K562 (cell line): ENCODE data around the gene AKAP6. TPM values are rescaled to one million over a fixed set of nuclear protein-coding genes. Genes with fewer than 3 reads are reported as not detected.

Experiments used
- ATAC-seq: fragments of 200-7000 bp; cut with Tn5 transposase; 3 replicates; pipeline ENCODE4 v1.9.1; 2020; ENCODE audit warnings: moderate library complexity
- BruUV-seq: library from RNA; stranded (reverse); fragments of 400-500 nt; replicated peaks from 2 replicates; lab custom pipeline; 2021; lab: Mats Ljungman, UMichigan
- CTCF ChIA-PET: fragments of 300-600 bp; formaldehyde crosslinking; extraction: SDS; loops from one replicate; lab custom pipeline; 2021; ENCODE audit warnings: low intra/inter-chr PET ratio; lab: Yijun Ruan, JAX
- POLR2A ChIA-PET: fragments of 300-600, 350-650 bp; sonication (Branson Sonifier 250); formaldehyde crosslinking; extraction: SDS; loops from one replicate; lab custom pipeline; 2021; ENCODE audit warnings: antibody characterized with exemption, inconsistent platforms; lab: Yijun Ruan, JAX
- DNase-seq, 4 experiments: peaks; one replicate each; pipeline versions ENCODE4 v3.0.0 to v3.0.0-alpha.2; 2011 to 2018; ENCODE audit warnings: low spot score in 3 of 4, mixed read lengths in 3 of 4; ENCODE audit errors: extremely low read depth in 1 of 4
- FAIRE-seq: peaks from 2 replicates; lab custom pipeline; 2011; peaks lifted over from hg19 to GRCh38; lab: Jason Lieb, UNC
- H2AFZ ChIP-seq: 2 replicates; pipeline ENCODE4 v1.6.0; 2011; ENCODE audit warnings: low read depth, low read length, control low read depth, inconsistent platforms
- H3K27ac ChIP-seq: fragments of 200-600 bp; 3 replicates; pipeline ENCODE4 v1.8.0; 2011; ENCODE audit warnings: low read depth, mild to moderate bottlenecking, control low read depth, inconsistent platforms, low read length, moderate library complexity, mixed read lengths; ENCODE audit errors: extremely low read depth
- H3K27me3 ChIP-seq, 2 experiments: fragments of 300-600 bp in 1 of 2; 2 replicates in 1 of 2; 3 replicates in 1 of 2; pipeline versions ENCODE4 v1.6.0 to v1.8.0; 2011; ENCODE audit warnings: inconsistent platforms in 2 of 2, low read length in 2 of 2, mild to moderate bottlenecking in 1 of 2, mixed read lengths in 1 of 2, moderate library complexity in 1 of 2; ENCODE audit not compliant: control insufficient read depth in 2 of 2, insufficient read depth in 2 of 2
- H3K36me3 ChIP-seq: fragments of 300-600 bp; 3 replicates; pipeline ENCODE4 v1.8.0; 2011; ENCODE audit warnings: mild to moderate bottlenecking, low read length, inconsistent platforms; ENCODE audit not compliant: control insufficient read depth, insufficient read depth
- H3K4me1 ChIP-seq, 2 experiments: fragments of 200-600 bp in 1 of 2; replicated peaks in 1 of 2; 2 replicates in 1 of 2; 3 replicates in 1 of 2; pipeline versions ENCODE4 v1.5.1 to v1.8.0; 2011; ENCODE audit warnings: inconsistent platforms in 2 of 2, low read length in 2 of 2, mild to moderate bottlenecking in 1 of 2, mixed read lengths in 1 of 2, moderate library complexity in 1 of 2; ENCODE audit not compliant: control insufficient read depth in 2 of 2, insufficient read depth in 2 of 2
- H3K4me2 ChIP-seq: 2 replicates; pipeline ENCODE4 v1.6.1; 2011; ENCODE audit warnings: low read length, control low read depth, inconsistent platforms, mixed read lengths; ENCODE audit not compliant: insufficient read depth
- H3K4me3 ChIP-seq: fragments of 200-600 bp; sonication (generic), shearing (Covaris generic); 2 replicates; pipeline ENCODE4 v1.5.1; 2016; ENCODE audit warnings: control low read depth, inconsistent platforms
- H3K79me2 ChIP-seq: fragments of 200-600 bp; 3 replicates; pipeline ENCODE4 v1.8.0; 2011; ENCODE audit warnings: low read length, inconsistent platforms; ENCODE audit not compliant: control insufficient read depth, insufficient read depth
- H3K9ac ChIP-seq, 2 experiments: 2 replicates each; pipeline versions ENCODE4 v1.6.0 to v1.6.1; 2011; ENCODE audit warnings: low read depth in 2 of 2, low read length in 2 of 2, control low read depth in 1 of 2, inconsistent platforms in 1 of 2, mild to moderate bottlenecking in 1 of 2, mixed read lengths in 1 of 2; ENCODE audit not compliant: insufficient read depth in 1 of 2
- H3K9me1 ChIP-seq: one replicate; pipeline ENCODE4 v1.6.0; 2011; ENCODE audit warnings: inconsistent platforms, mild to moderate bottlenecking, low read length, moderate library complexity; ENCODE audit not compliant: control insufficient read depth, insufficient read depth
- H3K9me3 ChIP-seq: replicated peaks from 2 replicates; pipeline ENCODE4 v1.5.1; 2011; ENCODE audit warnings: low read depth, low read length, inconsistent platforms; ENCODE audit not compliant: control insufficient read depth, insufficient read depth
- H4K20me1 ChIP-seq: replicated peaks from 2 replicates; pipeline ENCODE4 v1.6.1; 2011; ENCODE audit warnings: low read length, inconsistent platforms, mixed read lengths; ENCODE audit not compliant: control insufficient read depth, insufficient read depth
- NBN ChIP-seq: fragments of 450-650 bp; IDR thresholded peaks from 2 replicates; pipeline ENCODE4 v1.6.1; 2016; ENCODE audit warnings: low read depth, mild to moderate bottlenecking
- NR1H2 ChIP-seq: sonication (generic); formaldehyde crosslinking; IDR thresholded peaks from 2 replicates; pipeline ENCODE4 v1.4.0; 2020; ENCODE audit warnings: mild to moderate bottlenecking, missing genetic modification reagents
- NRF1 ChIP-seq, 2 experiments: fragments of 450-650 bp; IDR thresholded peaks in 1 of 2; conservative IDR thresholded peaks in 1 of 2; 2 replicates each; pipeline ENCODE4 v1.6.1; 2014; ENCODE audit warnings: mild to moderate bottlenecking in 2 of 2
- PCBP2 ChIP-seq: fragments of 200-400 bp; formaldehyde crosslinking; IDR thresholded peaks from 2 replicates; pipeline ENCODE4 v1.6.1; 2018; ENCODE audit warnings: low read length, low read depth, mild to moderate bottlenecking, moderate library complexity; ENCODE audit not compliant: poor library complexity, severe bottlenecking
- RCOR1 ChIP-seq, 2 experiments: IDR thresholded peaks; 2 replicates each; pipeline ENCODE4 v1.6.1; 2012; ENCODE audit warnings: low read depth in 2 of 2, low read length in 2 of 2, borderline replicate concordance in 1 of 2, improper control_type of control experiment in 1 of 2
- RFX1 ChIP-seq: fragments of 450-650 bp; IDR thresholded peaks from 2 replicates; pipeline ENCODE4 v1.6.1; 2016; ENCODE audit warnings: mild to moderate bottlenecking, moderate library complexity
- THRAP3 ChIP-seq: fragments of 450-650 bp; IDR thresholded peaks from 2 replicates; pipeline ENCODE4 v1.6.1; 2016; ENCODE audit warnings: mild to moderate bottlenecking, inconsistent platforms, borderline replicate concordance
- U2AF2 ChIP-seq: fragments of 200-400 bp; formaldehyde crosslinking; optimal IDR thresholded peaks from 2 replicates; pipeline ENCODE3; 2017; ENCODE audit warnings: low read depth, mild to moderate bottlenecking, low read length
- ZBTB49 ChIP-seq: sonication (generic); formaldehyde crosslinking; IDR thresholded peaks from 2 replicates; pipeline ENCODE4 v1.8.0; 2022; ENCODE audit warnings: missing genetic modification reagents, mild to moderate bottlenecking, borderline replicate concordance
- ZEB2 ChIP-seq: fragments of 450-650 bp; IDR thresholded peaks from 2 replicates; pipeline ENCODE4 v1.6.1; 2016
- ZNF165 ChIP-seq: fragments of 250-450 bp; sonication (Bioruptor Pico); IDR thresholded peaks from 2 replicates; pipeline ENCODE4 v1.4.0; 2020; ENCODE audit warnings: borderline replicate concordance
- ZNF253 ChIP-seq: fragments of 250-450 bp; sonication (Bioruptor Pico); conservative IDR thresholded peaks from 2 replicates; pipeline ENCODE4 v1.6.1; 2021; ENCODE audit warnings: mild to moderate bottlenecking
- WGBS: fragments of 100-300 bp; shearing (Covaris generic); methylation state at CpG from one replicate; pipeline ENCODE4 v1.1.6; 2016; ENCODE audit warnings: low coverage, mixed read lengths; ENCODE audit not compliant: insufficient coverage; ENCODE audit errors: missing lambda C conversion rate; 5-methylcytosine and 5-hydroxymethylcytosine counted together
- in situ Hi-C: fragments of 300-500 bp; cut with MboI; formaldehyde crosslinking; loops from 4 replicates; pipeline ENCODE4 v1.15.0; 2018; ENCODE audit warnings: inconsistent platforms, mixed read lengths
- intact Hi-C: fragments of 100-400 bp; cut with micrococcal nuclease; formaldehyde crosslinking; loops from 2 replicates; pipeline ENCODE4 v1.14.2; 2022
- polyA plus RNA-seq, 8 experiments: library from polyadenylated mRNA; depleted of rRNA in 4 of 8; stranded (reverse) in 5 of 8; unstranded in 3 of 8; fragments of >200 nt; fragmentation: Nextera tagmentation in 2 of 8; fragmentation: Illumina TruSeq in 1 of 8; extraction: Ambion mirVana in 2 of 8; extraction: Trizol in 1 of 8; gene quantifications; 2 replicates each; pipeline versions ENCODE4 v1.2.1 to v1.2.3, GENCODE V29; 2011 to 2014; ENCODE audit warnings: inconsistent platforms in 1 of 8, missing spikeins in 1 of 8
- total RNA-seq, 7 experiments: library from RNA; depleted of rRNA in 6 of 7; stranded (reverse); fragments of >200 nt in 6 of 7; fragmentation: Illumina TruSeq in 2 of 7; extraction: Trizol in 2 of 7; gene quantifications; 2 replicates each; pipeline versions ENCODE4 v1.2.1 to v1.2.3, GENCODE V29; 2011 to 2021; ENCODE audit warnings: low replicate concordance in 1 of 7
- TF ChIP-seq, protein P1 (sequence below): sonication (generic); formaldehyde crosslinking; IDR thresholded peaks from 2 replicates; pipeline ENCODE4 v1.9.0; 2022; ENCODE audit warnings: mild to moderate bottlenecking, missing genetic modification reagents
- TF ChIP-seq, protein P2 (sequence below): fragments of 450-650 bp; formaldehyde crosslinking; IDR thresholded peaks from 2 replicates; pipeline ENCODE4 v1.4.0; 2022; ENCODE audit warnings: mild to moderate bottlenecking, moderate library complexity

AKAP6 gene
- total and polyA plus RNA-seq, 9 of the 15 experiments (the other 6 are each of a cell fraction or from before 2014, with no cell fraction given), result 0.03 to 1.7 (median 0.48) TPM

DNA sequence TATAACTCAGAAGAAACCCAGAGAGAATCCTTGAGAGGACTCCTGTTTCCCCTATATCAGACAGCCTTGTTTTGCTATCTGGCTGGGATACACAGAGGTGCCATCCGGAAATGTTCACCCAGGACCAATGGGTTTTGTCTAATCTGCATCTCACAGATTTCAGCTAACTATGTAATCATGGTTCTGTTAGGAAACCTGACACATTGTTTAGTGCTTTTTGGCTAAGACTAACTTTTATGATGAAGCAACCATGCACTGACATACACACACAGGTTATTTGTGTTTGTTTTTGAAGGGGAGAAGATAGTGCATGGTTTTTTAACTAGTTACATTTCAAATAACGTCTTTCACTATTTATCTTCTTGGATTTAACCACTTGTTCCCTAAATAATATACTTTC lies 245.2 kb downstream of the AKAP6 start:
- Histone ChIP-seq H3K36me3 (no peaks in the 10 kb centered on the region), H3K79me2 (no peaks in the 10 kb centered on the region), H3K27ac (no peak overlapping the region), H3K9me3 (no peaks in the 10 kb centered on the region), H3K4me1 (no peaks in the 10 kb centered on the region), H2AFZ (no peak overlapping the region), H3K9ac (no peak overlapping the region), H4K20me1 (no peaks in the 10 kb centered on the region), H3K9me1 (no peaks in the 10 kb centered on the region), H3K4me2 (no peak overlapping the region), H3K27me3 (no peaks in the 10 kb centered on the region), H3K4me3 (no peak overlapping the region)
- TF ChIP-seq ZNF165 (CRISPR knock-in tag) (no peak), THRAP3 (no peak), ZNF253 (CRISPR knock-in tag) (no peak), NBN (no peak), RCOR1 (IDR thresholded peaks at IDR 0.05; ENCODE audit: borderline replicate concordance in 1 of 2, low read depth in 2 of 2, low read length in 2 of 2) (no peak), NR1H2 (CRISPR knock-in tag) (no peak), PCBP2 (no peak), RFX1 (no peak), U2AF2 (no peak), NRF1 (conservative IDR thresholded peaks at IDR 0.05 in 1 of 2, IDR thresholded peaks at IDR 0.05 in 1 of 2) (no peak), ZEB2 (no peak), ZBTB49 (CRISPR knock-in tag) (no peak)
- TF ChIP-seq, protein P1, sequence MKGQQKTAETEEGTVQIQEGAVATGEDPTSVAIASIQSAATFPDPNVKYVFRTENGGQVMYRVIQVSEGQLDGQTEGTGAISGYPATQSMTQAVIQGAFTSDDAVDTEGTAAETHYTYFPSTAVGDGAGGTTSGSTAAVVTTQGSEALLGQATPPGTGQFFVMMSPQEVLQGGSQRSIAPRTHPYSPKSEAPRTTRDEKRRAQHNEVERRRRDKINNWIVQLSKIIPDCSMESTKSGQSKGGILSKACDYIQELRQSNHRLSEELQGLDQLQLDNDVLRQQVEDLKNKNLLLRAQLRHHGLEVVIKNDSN (CRISPR knock-in tag), result no peak
- TF ChIP-seq, protein P2, sequence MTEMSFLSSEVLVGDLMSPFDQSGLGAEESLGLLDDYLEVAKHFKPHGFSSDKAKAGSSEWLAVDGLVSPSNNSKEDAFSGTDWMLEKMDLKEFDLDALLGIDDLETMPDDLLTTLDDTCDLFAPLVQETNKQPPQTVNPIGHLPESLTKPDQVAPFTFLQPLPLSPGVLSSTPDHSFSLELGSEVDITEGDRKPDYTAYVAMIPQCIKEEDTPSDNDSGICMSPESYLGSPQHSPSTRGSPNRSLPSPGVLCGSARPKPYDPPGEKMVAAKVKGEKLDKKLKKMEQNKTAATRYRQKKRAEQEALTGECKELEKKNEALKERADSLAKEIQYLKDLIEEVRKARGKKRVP, result no peak
- ATAC-seq (no peak), DNase-seq (no peak), FAIRE-seq (no peak)
- in situ Hi-C loops, result loop anchor here (10.0 kb wide), 1 partner anchor 1751 kb away; no protein-coding TSS in a partner anchor
- intact Hi-C loops, result no loop called here
- ChIA-PET CTCF (no interaction called here), POLR2A (no interaction called here)
- BruUV-seq, result no TSS peak
- 8% methylated on average over 2 of the region's 2 CpGs for WGBS
